GM18526 (cell line): ENCODE measurements around the gene ERC1.

ENCODE experiments used
- POLR2A ChIP-seq: IDR thresholded peaks from 3 replicates; pipeline ENCODE4 v1.6.1; 2011; ENCODE audit not compliant: insufficient read length; ENCODE audit errors: extremely low read depth

Gene ERC1

GRCh38 chr12:1201886-1202285 lies 210.9 kb downstream of the ERC1 start:
- no peak for TF ChIP-seq POLR2A

- no peak for TF ChIP-seq POLR2A
These were observed 212.7 kb downstream of the ERC1 start for GRCh38 chr12:1203735-1204019.

GRCh38 chr12:1204581-1205121 lies 213.6 kb downstream of the ERC1 start:
- TF ChIP-seq POLR2A: no peak

- TF ChIP-seq POLR2A: no peak
These were observed 214.6 kb downstream of the ERC1 start for GRCh38 chr12:1205512-1206060.

DNA sequence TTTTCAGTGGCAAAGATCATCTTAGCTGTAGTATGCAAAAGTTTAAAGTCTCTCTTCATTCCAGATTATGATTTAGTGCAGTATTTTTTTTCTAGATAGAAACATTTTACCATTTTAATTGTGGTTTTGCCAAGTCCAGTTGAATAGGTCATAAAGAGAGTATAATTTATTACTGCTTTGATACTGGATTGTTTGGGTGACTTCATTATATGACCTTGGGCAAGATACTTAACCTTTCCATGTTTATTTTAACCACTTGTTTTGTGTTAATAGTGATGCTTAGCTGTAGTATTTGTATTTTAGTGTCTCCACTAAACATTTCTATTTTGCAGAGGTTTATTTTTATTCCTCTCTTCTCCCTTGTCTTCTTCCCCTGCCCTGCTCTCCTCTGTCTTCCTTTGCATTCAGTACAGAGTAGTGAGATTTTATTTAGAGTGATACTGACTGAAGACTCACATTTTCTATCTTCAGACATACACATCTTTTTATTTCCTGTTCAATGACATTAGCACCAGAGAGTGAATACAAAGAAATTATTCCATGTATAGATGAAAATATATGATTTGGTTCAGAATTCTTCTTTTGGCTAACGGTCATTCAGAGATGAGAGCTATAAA lies 215.2 kb downstream of the ERC1 start:
- no peak for TF ChIP-seq POLR2A

GRCh38 chr12:1207276-1207675 lies 216.3 kb downstream of the ERC1 start:
- TF ChIP-seq POLR2A: no peak

- TF ChIP-seq POLR2A: no peak
These were observed 221.5 kb downstream of the ERC1 start for GRCh38 chr12:1212526-1212925.

GRCh38 chr12:1213205-1213604 lies 222.2 kb downstream of the ERC1 start:
- TF ChIP-seq POLR2A: no peak

- TF ChIP-seq POLR2A: no peak
These were observed 222.7 kb downstream of the ERC1 start for GRCh38 chr12:1213618-1214205.

DNA sequence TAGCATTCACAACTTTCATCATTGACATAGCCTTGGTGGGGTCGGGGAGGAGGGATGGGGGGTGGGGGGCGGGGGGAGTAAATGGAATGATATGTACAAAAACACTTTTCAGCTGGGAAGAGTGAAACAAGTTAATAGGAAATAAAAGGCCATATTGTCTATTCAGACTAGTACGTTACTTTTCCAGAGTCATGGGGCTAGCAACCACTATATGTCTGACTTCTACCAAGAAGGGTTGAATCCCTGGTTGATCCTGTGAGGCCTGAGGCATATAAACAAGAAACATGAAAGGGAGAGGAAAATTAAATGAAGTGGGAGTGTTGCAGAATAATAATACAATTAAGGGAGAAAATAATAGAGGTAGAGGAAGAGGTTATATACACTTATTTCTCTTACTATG lies 225.5 kb downstream of the ERC1 start:
- TF ChIP-seq POLR2A: no peak

DNA sequence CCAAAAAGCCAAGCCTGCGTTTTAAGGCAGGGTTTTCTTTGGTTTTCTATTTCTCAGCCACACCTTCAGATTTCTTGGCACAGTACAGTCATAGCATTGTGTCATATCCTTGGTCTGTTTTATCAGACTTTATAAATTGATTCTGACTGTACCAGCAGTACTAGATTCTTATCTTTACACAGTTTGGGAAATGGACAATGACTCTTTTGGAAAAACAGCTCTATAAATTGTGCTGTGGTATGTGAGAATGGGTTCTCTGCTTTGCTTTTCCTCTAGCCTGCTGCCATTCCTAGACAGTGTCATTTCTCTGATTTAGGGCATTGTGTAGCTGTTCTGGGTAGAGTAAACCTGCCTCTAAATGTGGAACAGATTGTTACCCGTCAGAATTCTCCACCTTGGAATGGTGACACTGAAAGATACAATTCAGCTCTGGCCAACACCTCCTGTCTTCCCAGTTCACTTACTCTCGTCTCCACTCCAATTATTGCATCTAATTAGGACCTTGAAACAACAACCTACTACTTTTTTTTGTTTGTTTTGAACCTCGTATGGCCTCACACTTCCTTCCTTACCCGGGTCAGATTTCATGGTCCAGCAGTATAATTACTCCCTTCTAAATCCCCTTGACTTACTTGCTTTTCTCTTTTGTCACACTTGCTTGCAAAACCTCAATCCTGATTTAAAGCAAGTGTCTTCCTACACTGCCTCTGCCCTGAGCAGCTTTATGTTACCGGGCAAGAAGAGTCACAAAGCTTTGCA lies 226.3 kb downstream of the ERC1 start:
- no peak for TF ChIP-seq POLR2A

- TF ChIP-seq POLR2A: no peak
These were observed 227.3 kb downstream of the ERC1 start for GRCh38 chr12:1218369-1218768.

- TF ChIP-seq POLR2A: no peak
These were observed 229.4 kb downstream of the ERC1 start for GRCh38 chr12:1220127-1221092.

- no peak for TF ChIP-seq POLR2A
These were observed 232.0 kb downstream of the ERC1 start for GRCh38 chr12:1222858-1223639.

GRCh38 chr12:1226951-1227350 lies 235.9 kb downstream of the ERC1 start:
- TF ChIP-seq POLR2A: no peak

GRCh38 chr12:1234073-1234472 lies 243.1 kb downstream of the ERC1 start:
- TF ChIP-seq POLR2A: no peak
